ENCODE results near the gene DOLPP1. TPM values are rescaled to one million over a fixed set of nuclear protein-coding genes. Genes with fewer than 3 reads are reported as not detected.

The DOLPP1 gene
- total and polyA plus RNA-seq, 2 donors from 2014 or later = 9.1 to 12.1 TPM

DNA sequence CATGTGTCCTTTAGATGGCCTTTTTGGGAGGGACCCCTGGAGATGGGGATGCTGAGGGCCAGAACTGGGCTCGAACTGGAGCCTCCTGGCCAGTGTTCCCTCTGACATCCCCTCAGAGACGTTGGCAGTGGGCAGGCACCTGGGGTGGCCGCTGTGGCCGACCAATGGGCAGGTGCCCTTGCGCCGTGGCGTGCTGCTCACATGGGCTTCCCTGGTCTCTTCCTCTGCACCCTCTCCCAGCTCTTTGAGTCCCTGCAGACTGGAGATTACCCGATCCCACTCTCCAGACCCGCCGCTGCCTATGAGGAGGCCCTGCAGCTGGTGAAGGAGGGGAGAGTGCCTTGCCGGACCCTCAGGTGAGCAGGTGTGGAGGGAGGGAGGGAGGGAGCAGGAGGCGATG lies 19.9 kb upstream of the DOLPP1 start:
- Histone ChIP-seq H3K27ac (ENCODE audit: low read depth in 2 of 2, low read length in 2 of 2) (no peak overlapping the region), H3K36me3 (ENCODE audit: control insufficient read depth in 2 of 3, insufficient read depth in 3 of 3, low read length in 3 of 3) (peaks cover 0 to 19% (median 12%) of the 10 kb centered on the region in 3 donors), H3K4me3 (ENCODE audit: low read length in 3 of 3) (no peak overlapping the region), H3K9me3 (ENCODE audit: control insufficient read depth in 2 of 3, insufficient read depth in 1 of 3, low read length in 3 of 3) (no peaks in the 10 kb centered on the region), H3K27me3 (ENCODE audit: control insufficient read depth, insufficient read depth, low read length) (no peaks in the 10 kb centered on the region), H3K4me1 (ENCODE audit: control insufficient read depth in 2 of 3, insufficient read depth in 2 of 3, low read depth in 1 of 3, low read length in 3 of 3) (no peaks in the 10 kb centered on the region), H3K9ac (ENCODE audit: low read length in 3 of 3) (no peak overlapping the region)
- DNase-seq (no peak), FAIRE-seq (no peak)
- intact Hi-C loops (cut with DNase I) = no loop called here
- TF ChIP-seq, protein P1, sequence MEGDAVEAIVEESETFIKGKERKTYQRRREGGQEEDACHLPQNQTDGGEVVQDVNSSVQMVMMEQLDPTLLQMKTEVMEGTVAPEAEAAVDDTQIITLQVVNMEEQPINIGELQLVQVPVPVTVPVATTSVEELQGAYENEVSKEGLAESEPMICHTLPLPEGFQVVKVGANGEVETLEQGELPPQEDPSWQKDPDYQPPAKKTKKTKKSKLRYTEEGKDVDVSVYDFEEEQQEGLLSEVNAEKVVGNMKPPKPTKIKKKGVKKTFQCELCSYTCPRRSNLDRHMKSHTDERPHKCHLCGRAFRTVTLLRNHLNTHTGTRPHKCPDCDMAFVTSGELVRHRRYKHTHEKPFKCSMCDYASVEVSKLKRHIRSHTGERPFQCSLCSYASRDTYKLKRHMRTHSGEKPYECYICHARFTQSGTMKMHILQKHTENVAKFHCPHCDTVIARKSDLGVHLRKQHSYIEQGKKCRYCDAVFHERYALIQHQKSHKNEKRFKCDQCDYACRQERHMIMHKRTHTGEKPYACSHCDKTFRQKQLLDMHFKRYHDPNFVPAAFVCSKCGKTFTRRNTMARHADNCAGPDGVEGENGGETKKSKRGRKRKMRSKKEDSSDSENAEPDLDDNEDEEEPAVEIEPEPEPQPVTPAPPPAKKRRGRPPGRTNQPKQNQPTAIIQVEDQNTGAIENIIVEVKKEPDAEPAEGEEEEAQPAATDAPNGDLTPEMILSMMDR (IDR thresholded peaks at IDR 0.05; ENCODE audit: borderline replicate concordance, extremely low read depth, insufficient read depth) = no peak

DNA sequence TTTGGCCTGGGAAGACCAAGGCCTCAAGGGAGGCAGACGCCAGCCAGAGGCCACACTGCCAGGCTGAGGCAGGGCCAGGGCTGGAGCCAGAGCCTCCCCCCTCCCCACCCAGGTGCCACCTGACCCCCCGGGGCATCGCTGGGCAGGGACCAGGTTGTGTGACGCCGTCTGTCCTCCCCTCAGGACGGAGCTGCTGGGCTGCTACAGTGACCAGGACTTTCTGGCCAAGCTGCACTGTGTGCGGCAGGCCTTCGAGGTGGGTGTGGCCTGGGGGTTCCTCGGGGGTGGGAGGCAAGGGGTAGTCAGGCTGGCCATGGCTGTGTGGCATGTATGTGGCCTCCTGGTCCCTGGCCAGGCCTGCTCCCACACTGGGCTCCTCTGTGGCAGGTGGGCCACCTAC lies 17.9 kb upstream of the DOLPP1 start:
- TF ChIP-seq, protein P1 (IDR thresholded peaks at IDR 0.05; ENCODE audit: borderline replicate concordance, extremely low read depth, insufficient read depth) = no peak
- DNase-seq (no peak), FAIRE-seq (no peak)

DNA sequence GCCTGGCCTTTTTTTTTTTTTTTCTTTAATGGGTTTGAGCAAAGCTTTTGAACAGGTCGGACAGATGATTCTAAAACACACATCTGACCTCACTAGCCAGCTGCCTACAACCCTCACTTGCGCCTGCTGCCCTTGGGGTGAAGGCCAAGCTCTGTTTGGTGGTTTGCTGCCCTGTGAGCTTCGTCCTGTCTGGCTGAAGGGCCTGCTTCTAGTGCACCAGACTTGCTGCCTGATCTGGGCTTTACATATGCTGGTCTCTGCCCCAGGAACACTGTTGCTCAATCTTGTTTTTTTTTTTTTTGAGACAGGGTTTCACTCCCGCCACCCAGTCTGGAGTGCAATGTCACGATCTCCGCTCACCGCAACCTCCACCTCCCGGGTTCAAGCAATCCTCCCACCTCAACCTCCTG lies 16.4 kb upstream of the DOLPP1 start:
- intact Hi-C loops (cut with DNase I) = no loop called here
- H3K4me3 ChIP-seq (ENCODE audit: low read length in 3 of 3) = no peak overlapping the region
- H3K36me3 ChIP-seq (ENCODE audit: control insufficient read depth in 2 of 3, insufficient read depth in 3 of 3, low read length in 3 of 3) = peaks cover 0 to 28% (median 4%) of the 10 kb centered on the region in 3 donors
- FAIRE-seq = no peak
- no peak overlapping the region for H3K9ac ChIP-seq (ENCODE audit: low read length in 3 of 3)
- no peak for DNase-seq
- no peak overlapping the region for H3K27ac ChIP-seq (ENCODE audit: low read depth in 2 of 2, low read length in 2 of 2)
- H3K4me1 ChIP-seq (ENCODE audit: control insufficient read depth in 2 of 3, insufficient read depth in 2 of 3, low read depth in 1 of 3, low read length in 3 of 3) = no peaks in the 10 kb centered on the region
- H3K27me3 ChIP-seq (ENCODE audit: control insufficient read depth, insufficient read depth, low read length) = no peaks in the 10 kb centered on the region
- TF ChIP-seq, protein P1 (IDR thresholded peaks at IDR 0.05; ENCODE audit: borderline replicate concordance, extremely low read depth, insufficient read depth) = no peak
- H3K9me3 ChIP-seq (ENCODE audit: control insufficient read depth in 2 of 3, insufficient read depth in 1 of 3, low read length in 3 of 3) = no peaks in the 10 kb centered on the region

More for the DNA sequence above, 17.9 kb upstream of the DOLPP1 start:
- Histone ChIP-seq H3K36me3 (ENCODE audit: control insufficient read depth in 2 of 3, insufficient read depth in 3 of 3, low read length in 3 of 3) (peaks cover 0 to 29% (median 12%) of the 10 kb centered on the region in 3 donors), H3K4me1 (ENCODE audit: control insufficient read depth in 2 of 3, insufficient read depth in 2 of 3, low read depth in 1 of 3, low read length in 3 of 3) (no peaks in the 10 kb centered on the region), H3K27me3 (ENCODE audit: control insufficient read depth, insufficient read depth, low read length) (no peaks in the 10 kb centered on the region), H3K4me3 (ENCODE audit: low read length in 3 of 3) (no peak overlapping the region), H3K27ac (ENCODE audit: low read depth in 2 of 2, low read length in 2 of 2) (no peak overlapping the region), H3K9me3 (ENCODE audit: control insufficient read depth in 2 of 3, insufficient read depth in 1 of 3, low read length in 3 of 3) (no peaks in the 10 kb centered on the region), H3K9ac (ENCODE audit: low read length in 3 of 3) (no peak overlapping the region)
- intact Hi-C loops (cut with DNase I) = no loop called here

DNA sequence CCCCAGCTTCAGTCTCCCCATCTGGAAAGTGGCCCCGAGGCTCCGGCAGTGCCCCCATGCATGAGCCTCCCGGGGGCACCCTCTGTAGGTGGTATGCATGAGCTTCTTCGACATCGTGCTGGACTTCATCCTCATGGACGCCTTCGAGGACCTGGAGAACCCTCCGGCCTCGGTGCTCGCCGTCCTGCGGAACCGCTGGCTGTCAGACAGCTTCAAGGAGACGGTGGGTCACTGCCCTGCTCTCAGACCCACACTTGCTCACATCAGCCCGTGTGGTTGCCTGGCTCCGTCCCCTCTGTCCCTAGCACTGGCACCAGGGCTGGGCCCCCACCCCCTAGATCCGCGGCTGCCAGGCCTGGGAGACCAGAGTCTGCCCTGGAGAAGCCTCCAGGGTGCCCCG lies 12.8 kb upstream of the DOLPP1 start:
- Histone ChIP-seq H3K9ac (ENCODE audit: low read length in 3 of 3) (no peak overlapping the region), H3K27me3 (ENCODE audit: control insufficient read depth, insufficient read depth, low read length) (no peaks in the 10 kb centered on the region), H3K36me3 (ENCODE audit: control insufficient read depth in 2 of 3, insufficient read depth in 3 of 3, low read length in 3 of 3) (peaks cover 0 to 21% (median 0%) of the 10 kb centered on the region in 3 donors), H3K4me3 (ENCODE audit: low read length in 3 of 3) (no peak overlapping the region), H3K27ac (ENCODE audit: low read depth in 2 of 2, low read length in 2 of 2) (no peak overlapping the region), H3K4me1 (ENCODE audit: control insufficient read depth in 2 of 3, insufficient read depth in 2 of 3, low read depth in 1 of 3, low read length in 3 of 3) (peaks cover 0 to 2% (median 0%) of the 10 kb centered on the region in 3 donors), H3K9me3 (ENCODE audit: control insufficient read depth in 2 of 3, insufficient read depth in 1 of 3, low read length in 3 of 3) (no peaks in the 10 kb centered on the region)
- DNase-seq (no peak), FAIRE-seq (no peak)
- TF ChIP-seq, protein P1 (IDR thresholded peaks at IDR 0.05; ENCODE audit: borderline replicate concordance, extremely low read depth, insufficient read depth) = no peak
- intact Hi-C loops (cut with DNase I) = no loop called here

Measured in kidney (tissue), 14 donors.